ENCODE measurements around the gene TTC9B. TPM values are rescaled to one million over a fixed set of nuclear protein-coding genes. Genes with fewer than 3 reads are reported as not detected.

The TTC9B gene
- total RNA-seq, 4 donors from 2014 or later = not detected

- H3K36me3 ChIP-seq = peaks cover 3 to 73% of the 10 kb centered on the region in 2 donors
- no peak for TF ChIP-seq POLR2A (IDR thresholded peaks at IDR 0.05)
- no peak for TF ChIP-seq CTCF (IDR thresholded peaks at IDR 0.05 in 4 of 5, conservative IDR thresholded peaks at IDR 0.05 in 1 of 5)
- DNase-seq (no peak), ATAC-seq (no peak)
- H3K4me3 ChIP-seq = no peak overlapping the region
- H3K27me3 ChIP-seq = no peaks in the 10 kb centered on the region
- in situ Hi-C loops (cut with MboI; ENCODE audit: low sequenced_read_pairs in 4 of 4) = no loop called here
- H3K4me1 ChIP-seq = peaks cover 17 to 22% of the 10 kb centered on the region in 2 donors
- no peaks in the 10 kb centered on the region for H3K9me3 ChIP-seq
- no peak overlapping the region for H3K27ac ChIP-seq
- intact Hi-C loops (cut with DNase I; ENCODE audit: low total_unique reads) = no loop called here
Measured at GRCh38 chr19:40238775-40239174, 20.6 kb upstream of the TTC9B start.

- Histone ChIP-seq H3K27me3 (no peaks in the 10 kb centered on the region), H3K9me3 (no peaks in the 10 kb centered on the region), H3K4me3 (no peak overlapping the region), H3K4me1 (peaks cover 11 to 13% of the 10 kb centered on the region in 2 donors), H3K36me3 (peaks cover 3 to 81% of the 10 kb centered on the region in 2 donors), H3K27ac (no peak overlapping the region)
- ATAC-seq (no peak), DNase-seq (no peak)
- in situ Hi-C loops (cut with MboI; ENCODE audit: low sequenced_read_pairs in 4 of 4) (no loop called here), intact Hi-C loops (cut with DNase I; ENCODE audit: low total_unique reads) (no loop called here)
- TF ChIP-seq POLR2A (IDR thresholded peaks at IDR 0.05) = no peak
- no peak for TF ChIP-seq CTCF (IDR thresholded peaks at IDR 0.05 in 4 of 5, conservative IDR thresholded peaks at IDR 0.05 in 1 of 5)
Measured at GRCh38 chr19:40237791-40238190, 19.6 kb upstream of the TTC9B start.

- in situ Hi-C loops (cut with MboI; ENCODE audit: low sequenced_read_pairs in 4 of 4) (no loop called here), intact Hi-C loops (cut with DNase I; ENCODE audit: low total_unique reads) (no loop called here)
- Histone ChIP-seq H3K27ac (no peak overlapping the region), H3K9me3 (no peaks in the 10 kb centered on the region), H3K4me1 (peaks cover 0 to 9% of the 10 kb centered on the region in 2 donors), H3K36me3 (peaks cover 3 to 82% of the 10 kb centered on the region in 2 donors), H3K4me3 (no peak overlapping the region), H3K27me3 (no peaks in the 10 kb centered on the region)
- no peak for TF ChIP-seq CTCF (IDR thresholded peaks at IDR 0.05 in 4 of 5, conservative IDR thresholded peaks at IDR 0.05 in 1 of 5)
- no peak for TF ChIP-seq POLR2A (IDR thresholded peaks at IDR 0.05)
- DNase-seq = no peak
- ATAC-seq = no peak
Measured at GRCh38 chr19:40236366-40236765, 18.2 kb upstream of the TTC9B start.

GRCh38 chr19:40236026-40236355 is 17.8 kb upstream of the TTC9B start:
- no peak overlapping the region for H3K27ac ChIP-seq
- in situ Hi-C loops (cut with MboI; ENCODE audit: low sequenced_read_pairs in 4 of 4) (no loop called here), intact Hi-C loops (cut with DNase I; ENCODE audit: low total_unique reads) (no loop called here)
- H3K4me3 ChIP-seq = no peak overlapping the region
- peaks cover 0 to 10% of the 10 kb centered on the region in 2 donors for H3K4me1 ChIP-seq
- TF ChIP-seq POLR2A (IDR thresholded peaks at IDR 0.05) (no peak), CTCF (IDR thresholded peaks at IDR 0.05 in 4 of 5, conservative IDR thresholded peaks at IDR 0.05 in 1 of 5) (no peak)
- no peaks in the 10 kb centered on the region for H3K9me3 ChIP-seq
- ATAC-seq = no peak
- H3K36me3 ChIP-seq = peaks cover 3 to 79% of the 10 kb centered on the region in 2 donors
- DNase-seq = no peak
- H3K27me3 ChIP-seq = no peaks in the 10 kb centered on the region

All from gastrocnemius medialis (tissue), 4 donors.